ENCODE results near the gene ATAD3A.
"Not testable (repeated sequence)": the region's sequence is repeated elsewhere in the genome, so short reads cannot be mapped to it uniquely, and the experiment has no call there.

Gene ATAD3A

DNA sequence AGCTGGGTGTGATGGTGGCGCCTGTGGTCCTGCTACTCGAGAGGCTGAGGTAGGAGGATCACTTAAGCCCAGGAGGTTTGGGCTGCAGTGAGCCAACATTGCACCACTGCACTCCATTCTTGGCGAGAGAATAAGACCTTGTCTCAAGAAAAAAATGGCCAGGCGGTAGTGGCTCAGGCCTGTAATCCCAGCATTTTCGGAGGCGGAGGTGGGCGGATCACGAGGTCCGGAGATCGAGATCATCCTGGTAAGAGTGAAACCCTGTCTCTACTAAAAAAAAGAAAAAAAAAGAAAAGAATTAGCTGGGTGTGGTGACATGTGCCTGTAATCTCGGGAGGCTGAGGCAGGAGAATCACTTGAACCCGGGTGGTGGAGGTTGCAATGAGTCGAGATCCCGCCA is 29.1 kb upstream of the ATAD3A start:
- peaks cover 61% of the 10 kb centered on the region for H3K36me3 ChIP-seq
- TF ChIP-seq, protein P1, sequence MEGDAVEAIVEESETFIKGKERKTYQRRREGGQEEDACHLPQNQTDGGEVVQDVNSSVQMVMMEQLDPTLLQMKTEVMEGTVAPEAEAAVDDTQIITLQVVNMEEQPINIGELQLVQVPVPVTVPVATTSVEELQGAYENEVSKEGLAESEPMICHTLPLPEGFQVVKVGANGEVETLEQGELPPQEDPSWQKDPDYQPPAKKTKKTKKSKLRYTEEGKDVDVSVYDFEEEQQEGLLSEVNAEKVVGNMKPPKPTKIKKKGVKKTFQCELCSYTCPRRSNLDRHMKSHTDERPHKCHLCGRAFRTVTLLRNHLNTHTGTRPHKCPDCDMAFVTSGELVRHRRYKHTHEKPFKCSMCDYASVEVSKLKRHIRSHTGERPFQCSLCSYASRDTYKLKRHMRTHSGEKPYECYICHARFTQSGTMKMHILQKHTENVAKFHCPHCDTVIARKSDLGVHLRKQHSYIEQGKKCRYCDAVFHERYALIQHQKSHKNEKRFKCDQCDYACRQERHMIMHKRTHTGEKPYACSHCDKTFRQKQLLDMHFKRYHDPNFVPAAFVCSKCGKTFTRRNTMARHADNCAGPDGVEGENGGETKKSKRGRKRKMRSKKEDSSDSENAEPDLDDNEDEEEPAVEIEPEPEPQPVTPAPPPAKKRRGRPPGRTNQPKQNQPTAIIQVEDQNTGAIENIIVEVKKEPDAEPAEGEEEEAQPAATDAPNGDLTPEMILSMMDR (IDR thresholded peaks at IDR 0.05; ENCODE audit: low read depth, low read length), result no peak

GRCh38 chr1:1483714-1484113 is 28.2 kb upstream of the ATAD3A start:
- Histone ChIP-seq H3K4me3 (ENCODE audit: low read depth, low read length) (no peak overlapping the region), H3K27me3 (no peaks in the 10 kb centered on the region), H3K9me3 (no peaks in the 10 kb centered on the region), H3K4me1 (no peaks in the 10 kb centered on the region), H3K36me3 (peaks cover 62% of the 10 kb centered on the region)
- TF ChIP-seq, protein P1 (IDR thresholded peaks at IDR 0.05; ENCODE audit: low read depth, low read length), result no peak
- no peak for DNase-seq

More for the DNA sequence above, 29.1 kb upstream of the ATAD3A start:
- Histone ChIP-seq H3K4me1 (no peaks in the 10 kb centered on the region), H3K9me3 (no peaks in the 10 kb centered on the region), H3K4me3 (ENCODE audit: low read depth, low read length) (no peak overlapping the region), H3K27me3 (no peaks in the 10 kb centered on the region)
- DNase-seq, result no peak

DNA sequence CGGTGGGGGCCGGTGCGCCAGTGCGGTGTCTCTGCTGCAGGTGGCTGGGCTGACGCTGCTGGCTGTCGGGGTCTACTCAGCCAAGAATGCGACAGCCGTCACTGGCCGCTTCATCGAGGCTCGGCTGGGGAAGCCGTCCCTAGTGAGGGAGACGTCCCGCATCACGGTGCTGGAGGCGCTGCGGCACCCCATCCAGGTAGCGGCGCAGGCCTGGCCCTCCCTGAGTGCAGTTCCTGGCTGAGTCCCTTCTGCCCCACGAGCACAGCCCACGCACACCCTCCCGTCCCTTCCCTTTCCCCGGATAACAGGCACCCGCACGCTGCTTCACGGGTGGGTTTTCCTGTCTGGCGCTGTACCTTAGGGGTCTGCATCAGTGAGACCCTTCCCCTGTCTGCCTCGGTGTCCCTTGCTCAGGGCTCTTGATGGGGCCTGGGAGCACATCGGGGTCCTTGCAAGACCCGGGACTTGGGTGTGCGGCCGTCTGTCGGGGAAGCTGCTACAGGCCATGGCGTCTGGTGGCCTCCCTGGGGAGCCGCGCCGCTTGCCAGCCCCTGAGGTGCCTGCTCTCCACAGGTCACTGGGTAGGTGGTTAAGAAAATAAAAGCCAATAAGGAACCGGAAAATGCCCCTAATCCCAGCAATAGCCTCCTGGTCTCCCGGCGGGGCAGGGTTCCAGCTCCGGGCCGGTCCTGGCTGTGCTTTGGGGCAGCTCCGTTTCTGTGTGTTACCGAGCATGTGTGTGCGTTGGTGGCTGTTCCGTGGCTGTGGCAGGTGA is 26.8 kb upstream of the ATAD3A start:
- not testable (repeated sequence) for H3K27me3 ChIP-seq; H3K9me3 ChIP-seq; H3K4me1 ChIP-seq; H3K4me3 ChIP-seq (ENCODE audit: low read depth, low read length); DNase-seq
- peaks cover 62% of the 10 kb centered on the region for H3K36me3 ChIP-seq

- not testable (repeated sequence) for H3K27me3 ChIP-seq, H3K4me1 ChIP-seq, DNase-seq
Observed at GRCh38 chr1:1485755-1486317, 26.1 kb upstream of the ATAD3A start.

GRCh38 chr1:1487701-1488100 is 24.3 kb upstream of the ATAD3A start:
- no peak overlapping the region for H3K4me3 ChIP-seq (ENCODE audit: low read depth, low read length)
- DNase-seq, result no peak
- H3K4me1 ChIP-seq, result no peaks in the 10 kb centered on the region
- peaks cover 75% of the 10 kb centered on the region for H3K36me3 ChIP-seq
- no peaks in the 10 kb centered on the region for H3K27me3 ChIP-seq
- H3K9me3 ChIP-seq, result no peaks in the 10 kb centered on the region; the same call in 1 of the 2 replicates
- TF ChIP-seq, protein P1 (IDR thresholded peaks at IDR 0.05; ENCODE audit: low read depth, low read length), result no peak

More at GRCh38 chr1:1485755-1486317, 26.1 kb upstream of the ATAD3A start:
- not testable (repeated sequence) for H3K9me3 ChIP-seq; H3K4me3 ChIP-seq (ENCODE audit: low read depth, low read length)
- H3K36me3 ChIP-seq, result peaks cover 63% of the 10 kb centered on the region

GRCh38 chr1:1489231-1489630 is 22.7 kb upstream of the ATAD3A start:
- Histone ChIP-seq H3K4me3 (ENCODE audit: low read depth, low read length) (no peak overlapping the region), H3K36me3 (peaks cover 74% of the 10 kb centered on the region)

More at GRCh38 chr1:1489231-1489630, 22.7 kb upstream of the ATAD3A start:
- Histone ChIP-seq H3K27me3 (no peaks in the 10 kb centered on the region), H3K4me1 (no peaks in the 10 kb centered on the region), H3K9me3 (no peaks in the 10 kb centered on the region; the same call in 1 of the 2 replicates)
- no peak for DNase-seq
- TF ChIP-seq, protein P1 (IDR thresholded peaks at IDR 0.05; ENCODE audit: low read depth, low read length), result no peak
